ENCODE results near the gene SLC25A1. TPM values are rescaled to one million over a fixed set of nuclear protein-coding genes. Genes with fewer than 3 reads are reported as not detected.

SLC25A1 gene
- total RNA-seq, 1 donor from 2014 or later = 54.8 TPM

GRCh38 chr22:19127329-19128008, 51.1 kb downstream of the SLC25A1 start:
- no peak for DNase-seq
- H3K4me3 Mint-ChIP-seq (ENCODE audit: unreplicated experiment) = no peak overlapping the region
- TF ChIP-seq CTCF (IDR thresholded peaks at IDR 0.05; ENCODE audit: partially characterized antibody, unreplicated experiment) = no peak
- H3K4me1 Mint-ChIP-seq (ENCODE audit: low read depth, unreplicated experiment) = peaks cover 5% of the 10 kb centered on the region
- peaks cover 14% of the 10 kb centered on the region for H3K27me3 Mint-ChIP-seq (ENCODE audit: unreplicated experiment)
- peaks cover 10% of the 10 kb centered on the region for H3K9me3 Mint-ChIP-seq (ENCODE audit: unreplicated experiment)
- no peak overlapping the region for H3K27ac Mint-ChIP-seq (ENCODE audit: unreplicated experiment)
- peaks cover 5% of the 10 kb centered on the region for H3K36me3 Mint-ChIP-seq (ENCODE audit: unreplicated experiment)

- H3K27me3 Mint-ChIP-seq (ENCODE audit: unreplicated experiment) = peaks cover 14% of the 10 kb centered on the region
- H3K9me3 Mint-ChIP-seq (ENCODE audit: unreplicated experiment) = peaks cover 10% of the 10 kb centered on the region
- no peak for DNase-seq
Measured at GRCh38 chr22:19126309-19127273, 51.9 kb downstream of the SLC25A1 start.

More at GRCh38 chr22:19126309-19127273, 51.9 kb downstream of the SLC25A1 start:
- H3K4me3 Mint-ChIP-seq (ENCODE audit: unreplicated experiment) = no peak overlapping the region
- peaks cover 5% of the 10 kb centered on the region for H3K4me1 Mint-ChIP-seq (ENCODE audit: low read depth, unreplicated experiment)
- H3K27ac Mint-ChIP-seq (ENCODE audit: unreplicated experiment) = no peak overlapping the region
- peaks cover 3% of the 10 kb centered on the region for H3K36me3 Mint-ChIP-seq (ENCODE audit: unreplicated experiment)
- TF ChIP-seq CTCF (IDR thresholded peaks at IDR 0.05; ENCODE audit: partially characterized antibody, unreplicated experiment) = no peak

Other genes starting within 250 kb of the SLC25A1 start
- gene PRODH, start 242.4 kb downstream of the SLC25A1 start, total RNA-seq (ENCODE audit: unreplicated experiment) = 4.0 TPM
- 68.7 TPM for gene DGCR2, start 56.3 kb downstream of the SLC25A1 start, total RNA-seq (ENCODE audit: unreplicated experiment)
- gene TSSK2, start 47.4 kb downstream of the SLC25A1 start, total RNA-seq (ENCODE audit: unreplicated experiment) = not detected
- gene ESS2, start 34.1 kb downstream of the SLC25A1 start, total RNA-seq (ENCODE audit: unreplicated experiment) = 20.4 TPM
- gene GSC2, start 28.4 kb downstream of the SLC25A1 start, total RNA-seq (ENCODE audit: unreplicated experiment) = not detected
- gene CLTCL1, start 113.0 kb upstream of the SLC25A1 start, total RNA-seq (ENCODE audit: unreplicated experiment) = 11.8 TPM